Stomach (tissue), 9 donors: Measurements from ENCODE around the gene OR2M4. TPM values are rescaled to one million over a fixed set of nuclear protein-coding genes. Genes with fewer than 3 reads are reported as not detected.

Experiments used
- DNase-seq, 2 donors: peaks; one replicate each; pipeline versions ENCODE4 v3.0.0 to v3.0.0-alpha.2; 2013 to 2019
- H3K27ac ChIP-seq, 5 donors: fragments of 200-600 bp in 4 of 5; sonication (generic) in 4 of 5; one replicate each; pipeline ENCODE4 v1.5.1; 2013 to 2019; ENCODE audit warnings: mild to moderate bottlenecking in 1 of 5, moderate library complexity in 1 of 5
- H3K27me3 ChIP-seq, 3 donors: fragments of 200-600 bp; sonication (generic); one replicate each; pipeline ENCODE4 v1.5.1; 2017 to 2019; ENCODE audit warnings: mixed run types in 1 of 3
- H3K36me3 ChIP-seq, 4 donors: fragments of 200-600 bp; sonication (generic); 1 replicate in 3 of 4; 2 replicates in 1 of 4; pipeline ENCODE4 v1.5.1; 2016 to 2019
- H3K4me1 ChIP-seq, 4 donors: fragments of 200-600 bp; sonication (generic); one replicate each; pipeline ENCODE4 v1.5.1; 2016 to 2019
- H3K4me3 ChIP-seq, 4 donors: fragments of 200-600 bp; sonication (generic) in 3 of 4; one replicate each; pipeline ENCODE4 v1.5.1; 2016 to 2019; ENCODE audit warnings: mild to moderate bottlenecking in 1 of 4
- H3K9me3 ChIP-seq, 4 donors: fragments of 200-600 bp; sonication (generic); one replicate each; pipeline ENCODE4 v1.5.1; 2016 to 2019
- EP300 ChIP-seq: sonication (generic); formaldehyde crosslinking; IDR thresholded peaks from one replicate; pipeline ENCODE4 v1.6.1; 2017; ENCODE audit warnings: antibody characterized with exemption
- POLR2A ChIP-seq, 4 donors: fragments of 450-650 bp; IDR thresholded peaks; one replicate each; pipeline ENCODE4 v1.6.1; 2016; ENCODE audit warnings: antibody characterized with exemption in 4 of 4, control low read depth in 2 of 4, mild to moderate bottlenecking in 1 of 4, moderate library complexity in 1 of 4
- POLR2AphosphoS5 ChIP-seq, 3 donors: sonication (generic); formaldehyde crosslinking; IDR thresholded peaks; one replicate each; pipeline ENCODE4 v1.6.1; 2016; ENCODE audit warnings: antibody characterized with exemption in 3 of 3
- WGBS, 5 donors: extraction: QIAGEN DNeasy Blood & Tissue Kit in 3 of 5; methylation state at CpG; one replicate each; pipeline versions ENCODE4 v1.1.5 to v1.1.7; 2013 to 2018; 5-methylcytosine and 5-hydroxymethylcytosine counted together
- intact Hi-C: fragments of 100-400 bp; cut with DNase I; formaldehyde crosslinking; loops from one replicate; pipeline ENCODE4 v1.15.1; 2023; ENCODE audit warnings: low total_unique reads
- polyA plus RNA-seq, 3 donors: library from polyadenylated mRNA; stranded (reverse); fragments of 200-250 nt; gene quantifications; one replicate each; pipeline ENCODE4 v1.2.3, GENCODE V29; 2013
- total RNA-seq, 5 donors: library from RNA; depleted of rRNA; stranded (reverse); fragments of >200 nt; gene quantifications; one replicate each; pipeline versions ENCODE4 v1.1.0 to v1.2.3, GENCODE V29; 2014 to 2016
- TF ChIP-seq, protein P1 (sequence below), 7 experiments: fragments of 450-650 bp in 4 of 7; fragments of 200-600 bp in 3 of 7; sonication (generic) in 3 of 7; IDR thresholded peaks; one replicate each; pipeline ENCODE4 v1.5.1; 2016 to 2019; ENCODE audit warnings: antibody characterized with exemption in 7 of 7, control low read depth in 2 of 7, mild to moderate bottlenecking in 1 of 7
- donor health status: healthy with polysubstance abuse.
- donor health status: Bipolar disorder and iron deficiency.
- donor health status: healthy.

Gene OR2M4
- total and polyA plus RNA-seq, 8 donors, result not detected

DNA sequence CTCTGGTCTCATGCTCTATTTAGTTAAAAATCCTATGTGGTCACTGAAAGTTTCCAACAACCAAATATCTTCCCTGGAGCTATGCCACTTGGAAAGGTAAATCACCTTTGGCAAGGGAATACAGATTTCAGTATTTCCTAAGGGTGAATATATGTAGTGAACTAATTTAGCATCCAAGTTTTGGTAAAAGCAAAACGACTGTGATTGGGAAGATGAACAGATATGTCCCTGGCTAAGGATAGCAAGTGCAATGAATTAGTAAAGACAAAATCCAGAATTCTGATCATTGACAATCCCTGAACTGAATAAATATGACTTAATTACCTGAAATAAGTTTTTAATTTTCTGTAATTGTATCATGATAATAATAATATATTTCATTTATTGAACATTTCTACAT, 46.7 kb downstream of the OR2M4 start, which contains the start of gene OR2T33:
OR2T33 (minus strand) TSS at position 101 of the 400 bp plus-strand sequence. CDS start 4,162 bp downstream, outside the sequence.
- Histone ChIP-seq H3K36me3 (no peaks in the 10 kb centered on the region), H3K27me3 (no peaks in the 10 kb centered on the region), H3K9me3 (no peaks in the 10 kb centered on the region), H3K4me1 (no peaks in the 10 kb centered on the region), H3K27ac (no peak within 1 kb of the TSS), H3K4me3 (no peak within 1 kb of the TSS)
- intact Hi-C loops, result no loop called here
- 11 to 49% (median 33%) methylated on average over 1 of the region's 1 CpG for WGBS, 5 donors
- TF ChIP-seq EP300 (no peak), POLR2A (IDR thresholded peaks at IDR 0.05) (no peak), POLR2AphosphoS5 (IDR thresholded peaks at IDR 0.05) (no peak)
- TF ChIP-seq, protein P1, sequence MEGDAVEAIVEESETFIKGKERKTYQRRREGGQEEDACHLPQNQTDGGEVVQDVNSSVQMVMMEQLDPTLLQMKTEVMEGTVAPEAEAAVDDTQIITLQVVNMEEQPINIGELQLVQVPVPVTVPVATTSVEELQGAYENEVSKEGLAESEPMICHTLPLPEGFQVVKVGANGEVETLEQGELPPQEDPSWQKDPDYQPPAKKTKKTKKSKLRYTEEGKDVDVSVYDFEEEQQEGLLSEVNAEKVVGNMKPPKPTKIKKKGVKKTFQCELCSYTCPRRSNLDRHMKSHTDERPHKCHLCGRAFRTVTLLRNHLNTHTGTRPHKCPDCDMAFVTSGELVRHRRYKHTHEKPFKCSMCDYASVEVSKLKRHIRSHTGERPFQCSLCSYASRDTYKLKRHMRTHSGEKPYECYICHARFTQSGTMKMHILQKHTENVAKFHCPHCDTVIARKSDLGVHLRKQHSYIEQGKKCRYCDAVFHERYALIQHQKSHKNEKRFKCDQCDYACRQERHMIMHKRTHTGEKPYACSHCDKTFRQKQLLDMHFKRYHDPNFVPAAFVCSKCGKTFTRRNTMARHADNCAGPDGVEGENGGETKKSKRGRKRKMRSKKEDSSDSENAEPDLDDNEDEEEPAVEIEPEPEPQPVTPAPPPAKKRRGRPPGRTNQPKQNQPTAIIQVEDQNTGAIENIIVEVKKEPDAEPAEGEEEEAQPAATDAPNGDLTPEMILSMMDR (IDR thresholded peaks at IDR 0.05), result no peak
- DNase-seq, result no peak

DNA sequence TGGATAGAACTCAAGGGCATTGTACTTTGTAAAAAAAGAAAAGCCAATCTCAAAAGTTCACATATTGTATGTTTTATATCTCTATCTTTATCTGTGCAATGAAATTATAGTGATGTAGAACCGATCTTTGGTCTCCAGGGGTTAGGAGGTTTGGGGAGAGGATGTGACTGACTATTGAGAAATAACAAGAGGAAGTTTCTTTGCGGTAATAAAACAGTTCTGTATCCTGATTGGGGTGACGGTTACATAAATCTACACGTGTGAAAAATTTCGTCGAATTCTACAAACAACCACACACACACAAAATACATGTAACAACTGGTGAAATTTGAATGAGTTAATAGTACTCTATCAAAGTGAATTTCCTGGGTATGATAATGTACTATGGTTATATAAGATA, 57.2 kb downstream of the OR2M4 start:
- WGBS, 5 donors, result 39 to 54% (median 50%) methylated on average over 6 of the region's 6 CpGs
- Histone ChIP-seq H3K27me3 (no peaks in the 10 kb centered on the region), H3K27ac (no peak overlapping the region), H3K4me3 (no peak overlapping the region), H3K9me3 (no peaks in the 10 kb centered on the region), H3K36me3 (no peaks in the 10 kb centered on the region), H3K4me1 (no peaks in the 10 kb centered on the region)
- TF ChIP-seq EP300 (no peak), POLR2A (IDR thresholded peaks at IDR 0.05) (no peak), POLR2AphosphoS5 (IDR thresholded peaks at IDR 0.05) (no peak)
- TF ChIP-seq, protein P1 (IDR thresholded peaks at IDR 0.05), result no peak
- no peak for DNase-seq
- intact Hi-C loops, result no loop called here

Other genes with a start within 250 kb of the OR2M4 start
- not detected for gene OR2L5, start 217.8 kb upstream of the OR2M4 start, total RNA-seq
- not detected for gene OR2L5, start 217.8 kb upstream of the OR2M4 start, polyA plus RNA-seq
- not detected for gene OR2L2, start 201.3 kb upstream of the OR2M4 start, total RNA-seq
- not detected for gene OR2L2, start 201.3 kb upstream of the OR2M4 start, polyA plus RNA-seq
- gene OR2L3, start 184.6 kb upstream of the OR2M4 start, total RNA-seq, result not detected
- not detected for gene OR2L3, start 184.6 kb upstream of the OR2M4 start, polyA plus RNA-seq
- under 1 TPM in 1 of 5 donors, not detected in 4; 0.37 TPM for gene OR2L13, start 136.2 kb upstream of the OR2M4 start, total RNA-seq
- gene OR2L13, start 136.2 kb upstream of the OR2M4 start, polyA plus RNA-seq, result not detected
- gene OR2M5, start 86.3 kb upstream of the OR2M4 start, total RNA-seq, result not detected
- gene OR2M5, start 86.3 kb upstream of the OR2M4 start, polyA plus RNA-seq, result not detected
- not detected for gene OR2M2, start 56.6 kb upstream of the OR2M4 start, total RNA-seq
- gene OR2M2, start 56.6 kb upstream of the OR2M4 start, polyA plus RNA-seq, result not detected
- gene OR2M3, start 34.2 kb upstream of the OR2M4 start, total RNA-seq, result under 1 TPM in 1 of 5 donors, not detected in 4; 0.45 TPM
- gene OR2M3, start 34.2 kb upstream of the OR2M4 start, polyA plus RNA-seq, result not detected
- gene OR2T33, start 46.6 kb downstream of the OR2M4 start, total RNA-seq, result not detected
- not detected for gene OR2T33, start 46.6 kb downstream of the OR2M4 start, polyA plus RNA-seq
- gene OR2T12, start 72.0 kb downstream of the OR2M4 start, total RNA-seq, result not detected
- gene OR2T12, start 72.0 kb downstream of the OR2M4 start, polyA plus RNA-seq, result not detected
- gene OR2M7, start 93.2 kb downstream of the OR2M4 start, total RNA-seq, result not detected
- gene OR2M7, start 93.2 kb downstream of the OR2M4 start, polyA plus RNA-seq, result not detected
- not detected for gene OR14C36, start 117.4 kb downstream of the OR2M4 start, total RNA-seq
- gene OR14C36, start 117.4 kb downstream of the OR2M4 start, polyA plus RNA-seq, result not detected
- not detected for gene OR2T4, start 130.2 kb downstream of the OR2M4 start, total RNA-seq
- not detected for gene OR2T4, start 130.2 kb downstream of the OR2M4 start, polyA plus RNA-seq
- gene OR2T6, start 144.3 kb downstream of the OR2M4 start, total RNA-seq, result under 1 TPM in 1 of 5 donors, not detected in 4; under 0.01 TPM
- gene OR2T6, start 144.3 kb downstream of the OR2M4 start, polyA plus RNA-seq, result not detected
- not detected for gene OR2T1, start 171.6 kb downstream of the OR2M4 start, total RNA-seq
- not detected for gene OR2T1, start 171.6 kb downstream of the OR2M4 start, polyA plus RNA-seq
- gene OR2T2, start 214.2 kb downstream of the OR2M4 start, total RNA-seq, result not detected
- gene OR2T2, start 214.2 kb downstream of the OR2M4 start, polyA plus RNA-seq, result not detected
- not detected for gene OR2T3, start 241.9 kb downstream of the OR2M4 start, total RNA-seq
- gene OR2T3, start 241.9 kb downstream of the OR2M4 start, polyA plus RNA-seq, result not detected